Transverse colon (tissue), 4 donors: ENCODE results near the gene NFILZ. TPM values are rescaled to one million over a fixed set of nuclear protein-coding genes. Genes with fewer than 3 reads are reported as not detected.

Source experiments
- DNase-seq: peaks from one replicate; pipeline ENCODE4 v3.0.0-alpha.2; 2019
- H3K27ac ChIP-seq, 4 donors: fragments of 200-600 bp; sonication (generic); 2 replicates each; pipeline ENCODE4 v1.5.1; 2016 to 2018; ENCODE audit warnings: inconsistent platforms in 4 of 4
- H3K27me3 ChIP-seq: fragments of 200-600 bp; sonication (generic); 2 replicates; pipeline ENCODE4 v1.5.1; 2017; ENCODE audit warnings: inconsistent platforms
- H3K36me3 ChIP-seq, 4 donors: fragments of 200-600 bp; sonication (generic); 2 replicates each; pipeline ENCODE4 v1.5.1; 2017 to 2019; ENCODE audit warnings: inconsistent platforms in 4 of 4
- H3K4me1 ChIP-seq, 4 donors: fragments of 200-600 bp; sonication (generic); 2 replicates each; pipeline ENCODE4 v1.5.1; 2017 to 2020; ENCODE audit warnings: inconsistent platforms in 4 of 4
- H3K4me3 ChIP-seq, 4 donors: fragments of 200-600 bp; sonication (generic); 1 replicate in 1 of 4; 2 replicates in 3 of 4; pipeline versions ENCODE4 v1.5.1 to v1.6.1; 2017 to 2019; ENCODE audit warnings: inconsistent platforms in 4 of 4
- H3K9me3 ChIP-seq, 2 donors: fragments of 200-600 bp; sonication (generic); 2 replicates each; pipeline ENCODE4 v1.5.1; 2017 to 2019; ENCODE audit warnings: inconsistent platforms in 2 of 2
- CTCF ChIP-seq, 5 experiments: fragments of 200-600 bp in 3 of 5; fragments of 450-650 bp in 2 of 5; sonication (generic) in 3 of 5; IDR thresholded peaks; 1 replicate in 2 of 5; 2 replicates in 3 of 5; pipeline ENCODE4 v1.5.1; 2016 to 2017; ENCODE audit warnings: antibody characterized with exemption in 5 of 5, inconsistent platforms in 3 of 5, mild to moderate bottlenecking in 2 of 5, moderate library complexity in 1 of 5
- EP300 ChIP-seq: sonication (generic); formaldehyde crosslinking; IDR thresholded peaks from one replicate; pipeline ENCODE4 v1.6.1; 2017; ENCODE audit warnings: antibody characterized with exemption, low read depth
- POLR2A ChIP-seq: fragments of 450-650 bp; IDR thresholded peaks from one replicate; pipeline ENCODE4 v1.6.1; 2016; ENCODE audit warnings: antibody characterized with exemption, mild to moderate bottlenecking, moderate library complexity
- POLR2AphosphoS5 ChIP-seq, 3 donors: sonication (generic); formaldehyde crosslinking; IDR thresholded peaks; one replicate each; pipeline ENCODE4 v1.6.1; 2016; ENCODE audit warnings: antibody characterized with exemption in 3 of 3
- WGBS, 2 donors: methylation state at CpG; one replicate each; pipeline ENCODE4 v1.1.5; 2018; ENCODE audit warnings: low coverage in 1 of 2; 5-methylcytosine and 5-hydroxymethylcytosine counted together
- in situ Hi-C, 4 donors: fragments of 200-750 bp; cut with MboI; loops; one replicate each; pipeline versions ENCODE4 v1.15.0 to v1.15.1; 2017; ENCODE audit warnings: low sequenced_read_pairs in 3 of 4, low pct_ligation_motif_present in 1 of 4, low pct_unique_long_range_greater_than_20kb in 1 of 4
- intact Hi-C: fragments of 100-400 bp; cut with DNase I; formaldehyde crosslinking; loops from one replicate; pipeline ENCODE4 v1.15.1; 2023; ENCODE audit warnings: low total_unique reads
- total RNA-seq, 4 donors: library from RNA; depleted of rRNA; stranded (reverse); fragments of >200 nt; gene quantifications; one replicate each; pipeline ENCODE4 v1.1.0, GENCODE V29; 2016

Gene NFILZ
- total RNA-seq, 4 donors from 2014 or later, result not detected

- 70 to 91% methylated on average over 2 of the region's 2 CpGs for WGBS, 2 donors
- no peaks in the 10 kb centered on the region for H3K36me3 ChIP-seq
- H3K9me3 ChIP-seq, result no peaks in the 10 kb centered on the region
- peaks cover 0 to 15% (median 6%) of the 10 kb centered on the region in 4 donors for H3K4me1 ChIP-seq
- H3K27ac ChIP-seq, result no peak overlapping the region
- intact Hi-C loops (loop anchor here (5.0 kb wide), 1 partner anchor 1583 kb away; no protein-coding TSS in a partner anchor), in situ Hi-C loops (no loop called here)
- H3K4me3 ChIP-seq, result no peak overlapping the region
- DNase-seq, result no peak
- TF ChIP-seq POLR2AphosphoS5 (IDR thresholded peaks at IDR 0.05) (no peak), POLR2A (no peak), CTCF (IDR thresholded peaks at IDR 0.05) (no peak), EP300 (no peak)
- peaks cover 4% of the 10 kb centered on the region for H3K27me3 ChIP-seq
These were observed 36.5 kb upstream of the NFILZ start for GRCh38 chr19:8593931-8594330.

- intact Hi-C loops (no loop called here), in situ Hi-C loops (no loop called here)
- peaks cover 0 to 15% (median 6%) of the 10 kb centered on the region in 4 donors for H3K4me1 ChIP-seq
- no peak overlapping the region for H3K4me3 ChIP-seq
- TF ChIP-seq POLR2AphosphoS5 (IDR thresholded peaks at IDR 0.05), result no peak
- no peak for TF ChIP-seq CTCF (IDR thresholded peaks at IDR 0.05)
- TF ChIP-seq EP300, result no peak
- TF ChIP-seq POLR2A, result no peak
- no peak for DNase-seq
- no peaks in the 10 kb centered on the region for H3K9me3 ChIP-seq
- no peak overlapping the region for H3K27ac ChIP-seq
- H3K27me3 ChIP-seq, result peaks cover 4% of the 10 kb centered on the region
- H3K36me3 ChIP-seq, result no peaks in the 10 kb centered on the region
- 69% methylated on average over 15 of the region's 15 CpGs; no CpG with 5 or more reads in 1 of the 2 donors for WGBS, 2 donors
These were observed 34.8 kb upstream of the NFILZ start for GRCh38 chr19:8595651-8596050.

GRCh38 chr19:8596168-8596567 lies 34.3 kb upstream of the NFILZ start:
- H3K4me3 ChIP-seq, result no peak overlapping the region
- TF ChIP-seq POLR2AphosphoS5 (IDR thresholded peaks at IDR 0.05), result no peak
- no peak for TF ChIP-seq EP300
- no peak for TF ChIP-seq CTCF (IDR thresholded peaks at IDR 0.05)
- no peak for TF ChIP-seq POLR2A

GRCh38 chr19:8600064-8600463 lies 30.4 kb upstream of the NFILZ start:
- Histone ChIP-seq H3K27me3 (no peaks in the 10 kb centered on the region), H3K27ac (no peak overlapping the region), H3K4me1 (no peaks in the 10 kb centered on the region), H3K36me3 (no peaks in the 10 kb centered on the region), H3K9me3 (no peaks in the 10 kb centered on the region), H3K4me3 (no peak overlapping the region)
- intact Hi-C loops (no loop called here), in situ Hi-C loops (no loop called here)
- TF ChIP-seq EP300 (no peak), CTCF (IDR thresholded peaks at IDR 0.05) (no peak), POLR2A (no peak), POLR2AphosphoS5 (IDR thresholded peaks at IDR 0.05) (no peak)
- 89 to 100% methylated on average over 2 of the region's 2 CpGs for WGBS, 2 donors
- DNase-seq, result no peak

More at GRCh38 chr19:8596168-8596567, 34.3 kb upstream of the NFILZ start:
- Histone ChIP-seq H3K27me3 (peaks cover 4% of the 10 kb centered on the region), H3K36me3 (no peaks in the 10 kb centered on the region), H3K4me1 (peaks cover 0 to 15% (median 6%) of the 10 kb centered on the region in 4 donors), H3K9me3 (no peaks in the 10 kb centered on the region), H3K27ac (no peak overlapping the region)
- in situ Hi-C loops (no loop called here), intact Hi-C loops (no loop called here)
- WGBS, 2 donors, result 83% methylated on average over 23 of the region's 23 CpGs; no CpG with 5 or more reads in 1 of the 2 donors
- DNase-seq, result no peak
